Measurements from ENCODE around the gene SIX5. TPM values are rescaled to one million over a fixed set of nuclear protein-coding genes. Genes with fewer than 3 reads are reported as not detected.

Gene SIX5
- total and polyA plus RNA-seq, 2 donors from 2014 or later = 15.2 to 19.4 TPM

DNA sequence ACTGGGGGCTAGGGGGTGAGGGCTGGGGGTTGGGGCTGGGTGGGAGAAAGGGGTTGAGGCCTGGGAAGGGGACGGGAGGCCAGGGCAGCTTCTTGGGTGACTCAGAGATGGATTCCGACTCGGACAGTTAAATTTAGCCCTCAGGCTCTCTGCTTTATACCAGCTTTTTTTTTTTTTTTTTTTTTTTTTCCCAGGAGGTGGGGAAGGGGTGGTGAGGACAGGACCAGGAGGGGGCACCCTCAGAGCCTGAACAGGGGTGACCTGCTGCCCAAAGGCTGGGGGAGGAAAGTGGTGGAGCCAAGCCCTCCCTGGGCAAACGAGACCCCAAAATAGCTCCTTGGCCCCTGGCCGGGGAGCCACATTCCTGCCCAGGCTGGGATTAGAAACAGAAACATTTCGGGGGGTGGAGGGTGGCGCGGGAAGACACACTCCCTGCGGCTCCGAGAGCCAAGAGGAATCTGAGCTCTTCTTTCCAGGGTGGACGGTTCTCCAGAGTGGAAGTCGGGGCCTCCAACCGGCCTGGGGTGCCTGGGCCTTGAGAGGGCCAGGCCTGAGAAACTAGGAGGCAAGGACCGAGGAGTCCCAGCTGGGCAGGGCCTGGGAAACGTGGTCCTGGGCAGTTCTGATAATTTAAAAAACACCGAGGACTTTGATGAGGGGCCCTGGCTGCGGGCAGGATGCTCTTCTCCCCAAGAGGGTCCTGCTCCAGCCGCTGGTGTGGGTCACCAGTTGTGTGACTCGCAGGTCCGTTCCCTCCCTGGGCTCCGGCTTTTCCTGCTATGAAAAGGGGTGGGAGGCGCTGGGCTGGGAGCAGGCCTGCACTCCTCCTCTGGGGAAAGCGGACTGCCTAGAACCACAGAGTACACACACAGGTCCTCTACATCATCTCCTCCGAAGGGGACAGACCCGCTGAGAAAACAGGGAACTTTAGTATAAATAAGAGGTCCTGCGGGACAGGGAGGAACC lies 14.1 kb upstream of the SIX5 start:
- FAIRE-seq (no peak), DNase-seq (peak in 2 of 5 donors; percentile 35 to 90)

DNA sequence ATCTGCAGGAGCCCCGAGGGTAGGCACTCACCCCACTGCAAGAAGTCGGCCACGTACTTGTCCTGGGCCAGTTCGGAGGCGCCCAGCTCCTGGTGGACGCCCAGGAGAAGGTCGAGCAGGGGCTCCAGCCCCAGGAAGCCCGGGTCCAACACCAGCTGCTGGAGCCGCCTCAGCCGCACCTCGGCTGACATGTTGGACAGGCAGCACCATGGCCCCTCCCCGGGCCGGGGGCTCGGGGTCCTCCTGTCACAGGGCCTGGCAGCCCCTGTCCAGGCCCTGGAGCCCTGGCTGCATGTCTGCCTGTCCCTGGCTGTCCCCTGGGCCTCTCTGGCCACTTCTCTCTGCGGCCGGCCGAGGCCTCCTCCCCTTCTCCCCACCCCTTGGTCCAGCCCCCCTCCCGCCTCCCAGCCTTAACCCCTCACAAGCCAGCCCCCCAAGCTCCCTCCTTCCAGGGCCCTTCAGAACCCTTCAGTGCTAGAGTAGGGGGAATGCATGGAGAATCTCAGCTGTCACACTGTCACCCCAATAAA lies 13.2 kb upstream of the SIX5 start, which contains the start of gene DMPK:
Gene DMPK (minus strand): TSS at position 329 of the 530 bp plus-strand sequence. CDS start 138 bp downstream, at position 191.
- H3K4me1 ChIP-seq (ENCODE audit: control insufficient read depth in 2 of 3, insufficient read depth in 2 of 3, low read depth in 1 of 3, low read length in 3 of 3) = peaks cover 0 to 24% (median 0%) of the 10 kb centered on the region in 3 donors
- TF ChIP-seq, protein P1, sequence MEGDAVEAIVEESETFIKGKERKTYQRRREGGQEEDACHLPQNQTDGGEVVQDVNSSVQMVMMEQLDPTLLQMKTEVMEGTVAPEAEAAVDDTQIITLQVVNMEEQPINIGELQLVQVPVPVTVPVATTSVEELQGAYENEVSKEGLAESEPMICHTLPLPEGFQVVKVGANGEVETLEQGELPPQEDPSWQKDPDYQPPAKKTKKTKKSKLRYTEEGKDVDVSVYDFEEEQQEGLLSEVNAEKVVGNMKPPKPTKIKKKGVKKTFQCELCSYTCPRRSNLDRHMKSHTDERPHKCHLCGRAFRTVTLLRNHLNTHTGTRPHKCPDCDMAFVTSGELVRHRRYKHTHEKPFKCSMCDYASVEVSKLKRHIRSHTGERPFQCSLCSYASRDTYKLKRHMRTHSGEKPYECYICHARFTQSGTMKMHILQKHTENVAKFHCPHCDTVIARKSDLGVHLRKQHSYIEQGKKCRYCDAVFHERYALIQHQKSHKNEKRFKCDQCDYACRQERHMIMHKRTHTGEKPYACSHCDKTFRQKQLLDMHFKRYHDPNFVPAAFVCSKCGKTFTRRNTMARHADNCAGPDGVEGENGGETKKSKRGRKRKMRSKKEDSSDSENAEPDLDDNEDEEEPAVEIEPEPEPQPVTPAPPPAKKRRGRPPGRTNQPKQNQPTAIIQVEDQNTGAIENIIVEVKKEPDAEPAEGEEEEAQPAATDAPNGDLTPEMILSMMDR (IDR thresholded peaks at IDR 0.05; ENCODE audit: borderline replicate concordance, extremely low read depth, insufficient read depth) = no peak

More for the DNA sequence above, 14.1 kb upstream of the SIX5 start:
- H3K9ac ChIP-seq (ENCODE audit: low read length in 3 of 3) = peak overlapping the region in 1 of 3 donors; percentile 3
- no peak overlapping the region for H3K4me3 ChIP-seq (ENCODE audit: low read length in 3 of 3)
- peaks cover 0 to 24% (median 0%) of the 10 kb centered on the region in 3 donors for H3K4me1 ChIP-seq (ENCODE audit: control insufficient read depth in 2 of 3, insufficient read depth in 2 of 3, low read depth in 1 of 3, low read length in 3 of 3)
- H3K27me3 ChIP-seq (ENCODE audit: control insufficient read depth, insufficient read depth, low read length) = no peaks in the 10 kb centered on the region
- peaks cover 0 to 7% (median 4%) of the 10 kb centered on the region in 3 donors for H3K36me3 ChIP-seq (ENCODE audit: control insufficient read depth in 2 of 3, insufficient read depth in 3 of 3, low read length in 3 of 3)
- TF ChIP-seq, protein P1 (IDR thresholded peaks at IDR 0.05; ENCODE audit: borderline replicate concordance, extremely low read depth, insufficient read depth) = no peak
- H3K27ac ChIP-seq (ENCODE audit: low read depth in 2 of 2, low read length in 2 of 2) = peak overlapping the region; percentile 51 to 52
- H3K9me3 ChIP-seq (ENCODE audit: control insufficient read depth in 2 of 3, insufficient read depth in 1 of 3, low read length in 3 of 3) = no peaks in the 10 kb centered on the region
- intact Hi-C loops (cut with DNase I) = no loop called here

DNA sequence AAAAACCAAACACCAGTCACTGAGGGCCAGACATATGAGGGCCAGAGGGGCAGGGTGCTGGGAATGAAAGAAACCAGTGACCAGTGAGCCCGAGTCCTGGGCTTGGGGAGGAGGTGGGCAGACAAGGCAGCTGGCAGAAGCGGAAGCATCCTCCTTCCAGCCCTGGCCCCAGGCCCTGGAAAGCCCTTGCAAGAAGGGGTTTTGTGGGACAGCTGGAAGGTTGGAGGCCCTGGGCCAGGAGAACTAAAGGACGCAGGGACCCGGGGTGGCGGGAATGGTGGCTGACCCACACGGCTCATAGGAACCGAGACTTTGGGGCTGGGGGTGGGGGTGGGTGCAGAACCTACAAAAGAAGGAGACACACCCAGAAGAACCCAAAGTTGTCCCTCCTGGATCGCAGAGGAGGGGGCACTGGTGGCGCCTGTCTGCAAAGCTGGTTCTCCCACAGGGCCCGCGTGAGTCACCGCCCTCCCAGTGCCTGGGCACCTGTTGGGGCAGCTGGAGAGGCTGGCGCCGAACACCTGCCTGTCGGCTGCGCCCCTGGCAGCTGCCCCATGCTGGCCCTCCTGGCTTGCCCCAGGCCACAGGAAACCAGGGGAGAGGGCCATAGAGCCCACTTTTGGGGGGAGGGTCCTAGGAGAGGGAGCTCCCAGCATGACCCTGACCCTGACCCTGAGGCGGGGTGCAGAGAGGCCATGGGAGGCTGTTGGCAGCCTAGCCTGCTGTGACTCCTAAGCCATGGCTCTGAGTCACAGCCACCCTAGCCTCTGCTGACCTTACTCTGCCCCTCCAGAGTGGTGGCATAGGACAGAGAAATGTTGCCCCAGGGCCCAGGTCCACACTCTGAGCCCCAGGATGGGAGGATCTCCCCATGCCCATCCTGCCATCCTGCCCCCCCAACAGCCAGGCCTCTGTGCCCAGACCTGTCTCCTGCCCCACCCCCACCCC lies 12.4 kb upstream of the SIX5 start:
- FAIRE-seq = no peak

More for the DNA sequence above, 13.2 kb upstream of the SIX5 start, which contains the start of gene DMPK:
- Histone ChIP-seq H3K9me3 (ENCODE audit: control insufficient read depth in 2 of 3, insufficient read depth in 1 of 3, low read length in 3 of 3) (no peaks in the 10 kb centered on the region), H3K27ac (ENCODE audit: low read depth in 2 of 2, low read length in 2 of 2) (peak within 1 kb of the TSS; percentile 51 to 61), H3K27me3 (ENCODE audit: control insufficient read depth, insufficient read depth, low read length) (no peaks in the 10 kb centered on the region), H3K9ac (ENCODE audit: low read length in 3 of 3) (peak within 1 kb of the TSS in 1 of 3 donors; percentile 40), H3K4me3 (ENCODE audit: low read length in 3 of 3) (peak within 1 kb of the TSS in 1 of 3 donors; percentile 32), H3K36me3 (ENCODE audit: control insufficient read depth in 2 of 3, insufficient read depth in 3 of 3, low read length in 3 of 3) (peaks cover 0 to 5% (median 3%) of the 10 kb centered on the region in 3 donors)
- DNase-seq (peak in 2 of 5 donors; percentile 27 to 92), FAIRE-seq (no peak)
- intact Hi-C loops (cut with DNase I) = no loop called here

More for the DNA sequence above, 12.4 kb upstream of the SIX5 start:
- peak in 2 of 5 donors; percentile 66 to 83 for DNase-seq
- Histone ChIP-seq H3K4me1 (ENCODE audit: control insufficient read depth in 2 of 3, insufficient read depth in 2 of 3, low read depth in 1 of 3, low read length in 3 of 3) (peaks cover 0 to 24% (median 0%) of the 10 kb centered on the region in 3 donors), H3K36me3 (ENCODE audit: control insufficient read depth in 2 of 3, insufficient read depth in 3 of 3, low read length in 3 of 3) (peaks cover 0 to 5% (median 0%) of the 10 kb centered on the region in 3 donors), H3K9ac (ENCODE audit: low read length in 3 of 3) (peak overlapping the region in 1 of 3 donors; percentile 22), H3K27me3 (ENCODE audit: control insufficient read depth, insufficient read depth, low read length) (no peaks in the 10 kb centered on the region), H3K4me3 (ENCODE audit: low read length in 3 of 3) (peak overlapping the region in 1 of 3 donors; percentile 32), H3K9me3 (ENCODE audit: control insufficient read depth in 2 of 3, insufficient read depth in 1 of 3, low read length in 3 of 3) (no peaks in the 10 kb centered on the region), H3K27ac (ENCODE audit: low read depth in 2 of 2, low read length in 2 of 2) (peak overlapping the region in 1 of 2 donors; percentile 61)
- TF ChIP-seq, protein P1 (IDR thresholded peaks at IDR 0.05; ENCODE audit: borderline replicate concordance, extremely low read depth, insufficient read depth) = no peak
- intact Hi-C loops (cut with DNase I) = no loop called here
